HG02798 (cell line): ENCODE data around the gene ARHGAP42.

Source experiments
- ATAC-seq: cut with Tn5 transposase; IDR thresholded peaks from one replicate; pipeline ENCODE4 v1.9.1; 2021; ENCODE audit warnings: mild to moderate bottlenecking; ENCODE audit not compliant: unreplicated experiment, poor library complexity

Gene ARHGAP42

DNA sequence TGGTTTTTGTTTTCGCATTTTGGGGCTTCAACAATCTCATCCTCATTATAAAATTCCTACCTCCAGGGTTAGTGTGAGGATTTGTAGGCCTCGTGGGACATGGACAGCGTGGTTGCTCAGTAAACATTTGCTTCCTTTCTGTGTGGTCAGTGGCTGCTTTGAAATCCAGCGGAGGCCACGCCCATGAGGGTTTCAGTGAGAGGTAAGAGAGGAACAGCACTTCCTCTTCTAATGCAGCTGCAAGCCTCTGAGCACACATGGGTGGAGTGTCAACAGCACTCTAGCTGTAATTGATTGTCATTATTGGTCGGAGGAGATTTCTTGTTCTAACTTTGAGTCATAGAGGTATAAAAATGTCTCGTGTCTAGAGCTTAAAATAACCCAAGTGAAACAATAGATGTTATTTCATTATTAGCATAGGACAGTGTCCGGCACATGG is 6.0 kb upstream of the ARHGAP42 start:
- peak; percentile 99 for ATAC-seq

DNA sequence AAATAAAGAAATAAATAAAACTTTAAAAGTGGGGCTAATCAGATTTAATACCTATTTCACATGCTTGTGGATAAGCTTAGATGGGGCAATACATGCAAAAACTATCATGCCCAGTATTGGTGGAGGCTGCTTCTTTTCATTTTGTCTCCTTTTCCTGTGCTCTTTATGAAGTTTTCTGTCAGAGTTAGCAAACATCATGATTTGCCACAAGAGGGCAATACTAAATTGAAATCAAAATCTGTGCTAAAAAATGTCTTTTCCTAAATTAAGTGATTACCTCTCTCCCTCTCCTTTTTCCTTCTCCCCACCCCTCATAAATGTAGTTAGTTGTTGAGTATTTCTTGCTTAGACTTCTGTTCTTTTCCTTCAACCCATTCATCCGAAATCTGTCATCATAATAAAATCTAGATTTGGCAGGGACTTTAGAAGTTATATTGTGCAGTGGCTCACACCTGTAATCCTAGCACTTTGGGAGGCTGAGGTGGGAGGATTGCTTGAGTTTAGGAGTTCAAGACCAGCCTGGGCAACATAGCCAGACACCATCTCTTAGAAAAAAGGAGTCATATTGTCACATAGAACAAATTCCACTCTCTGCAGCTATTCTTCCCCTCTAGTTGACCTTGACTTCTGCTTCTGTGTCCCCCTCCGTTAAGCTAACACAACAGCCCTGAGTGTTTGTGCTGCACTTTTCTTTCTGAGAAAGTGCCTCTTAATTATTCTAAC is 4.7 kb upstream of the ARHGAP42 start:
- ATAC-seq = no peak

GRCh38 chr11:100683126-100683525 is 4.0 kb upstream of the ARHGAP42 start:
- ATAC-seq = no peak

- peak; percentile 32 for ATAC-seq
These were observed 2.7 kb upstream of the ARHGAP42 start for GRCh38 chr11:100684101-100685065.

- ATAC-seq = no peak
These were observed 523 bp upstream of the ARHGAP42 start for GRCh38 chr11:100686476-100687053.

DNA sequence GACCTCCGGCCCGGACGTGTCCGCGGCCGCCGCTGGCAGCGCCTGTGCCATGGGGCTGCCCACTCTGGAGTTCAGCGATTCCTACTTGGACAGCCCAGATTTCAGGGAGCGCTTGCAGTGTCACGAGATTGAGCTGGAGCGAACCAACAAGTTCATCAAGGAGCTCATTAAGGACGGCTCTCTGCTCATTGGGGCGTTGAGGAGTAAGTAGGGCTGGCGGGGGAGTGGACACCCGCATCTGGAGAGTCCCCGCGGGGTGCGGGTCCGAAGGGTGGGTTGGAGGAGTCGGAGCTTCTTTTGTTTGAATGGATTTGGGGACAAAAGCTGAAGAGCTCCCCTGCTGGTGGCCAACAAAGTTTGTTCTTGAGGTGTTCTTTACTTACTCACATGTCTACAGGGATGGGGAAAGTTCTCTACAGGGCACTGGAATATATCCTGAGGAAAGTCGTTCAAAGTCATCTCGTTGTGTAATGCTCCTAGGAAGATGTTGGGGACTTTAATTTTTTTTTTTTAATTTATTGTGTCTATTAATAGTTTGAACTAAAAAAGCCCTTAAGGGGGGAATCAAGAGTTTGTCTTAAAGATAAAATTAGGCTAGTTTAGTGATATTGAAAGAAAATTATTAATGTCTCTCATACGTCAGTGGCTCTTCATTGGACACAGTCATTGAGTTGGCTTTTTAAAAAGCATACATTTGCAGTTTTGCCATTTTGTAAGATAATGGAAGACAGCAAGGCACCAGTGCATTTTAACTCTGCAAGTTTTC is 725 bp downstream of the ARHGAP42 start:
- peak; percentile 70 for ATAC-seq

GRCh38 chr11:100689141-100689540 is 2.1 kb downstream of the ARHGAP42 start:
- no peak for ATAC-seq

- ATAC-seq = no peak
These were observed 5.0 kb downstream of the ARHGAP42 start for GRCh38 chr11:100691896-100692653.

DNA sequence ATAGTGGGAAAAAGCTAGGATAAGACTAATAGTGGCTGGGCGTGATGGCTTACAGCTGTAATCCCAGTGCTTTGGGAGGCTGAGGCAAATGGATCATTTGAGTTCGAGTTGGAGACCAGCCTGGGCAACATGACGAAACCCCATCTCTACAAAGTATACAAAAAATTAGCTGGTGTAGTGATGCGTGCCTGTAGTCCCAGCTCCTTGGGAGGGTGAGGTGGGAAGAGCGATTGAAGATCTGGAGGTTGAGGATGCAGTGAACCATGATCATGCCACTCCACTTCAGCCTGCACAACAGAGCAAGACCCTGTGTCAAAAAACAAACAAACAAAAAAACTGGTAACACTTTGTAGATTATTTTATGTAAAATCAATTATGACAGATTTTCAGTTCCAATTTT is 8.8 kb downstream of the ARHGAP42 start:
- no peak for ATAC-seq

DNA sequence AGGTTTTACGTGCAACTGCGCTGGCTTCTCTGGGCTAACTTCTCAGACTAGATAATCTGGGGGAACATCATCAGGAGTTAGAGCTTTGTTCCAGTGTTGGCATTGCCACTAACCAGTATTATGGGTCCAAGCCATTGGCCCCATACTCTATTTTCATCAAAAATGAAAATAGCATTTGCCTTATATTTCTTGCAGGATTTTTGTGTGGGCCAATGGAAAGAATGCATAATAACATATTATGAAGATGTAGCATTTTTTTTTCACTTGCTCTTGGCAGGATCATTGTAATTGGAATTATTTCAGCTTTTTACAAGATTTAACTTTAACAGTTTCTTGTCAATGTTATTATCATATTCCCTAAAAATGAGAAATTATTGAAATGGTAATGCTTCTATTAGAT is 16.1 kb downstream of the ARHGAP42 start:
- no peak for ATAC-seq

GRCh38 chr11:100703801-100704575 is 16.9 kb downstream of the ARHGAP42 start:
- ATAC-seq = no peak

DNA sequence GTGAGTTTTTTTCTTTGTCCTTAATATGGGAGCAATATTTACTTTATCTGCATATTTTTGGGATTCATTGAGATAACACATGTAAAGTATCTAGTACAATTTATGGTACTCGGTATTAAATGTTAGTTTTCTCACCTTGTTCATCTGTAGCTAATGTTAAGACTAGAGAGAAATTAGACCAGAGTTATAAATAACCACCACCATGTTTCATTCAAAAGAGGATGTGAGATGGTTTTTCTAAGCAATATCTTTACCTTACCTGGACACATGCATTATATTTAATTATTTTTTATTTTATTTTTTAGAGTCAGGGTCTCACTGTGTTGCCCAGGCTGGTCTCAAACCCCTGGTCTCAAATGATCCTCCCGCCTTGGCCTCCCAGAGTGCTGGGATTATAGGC is 18.4 kb downstream of the ARHGAP42 start:
- ATAC-seq = peak; percentile 40

GRCh38 chr11:100706179-100706578 is 19.1 kb downstream of the ARHGAP42 start:
- ATAC-seq = peak; percentile 52

GRCh38 chr11:100709233-100709957 is 22.3 kb downstream of the ARHGAP42 start:
- peak; percentile 78 for ATAC-seq

DNA sequence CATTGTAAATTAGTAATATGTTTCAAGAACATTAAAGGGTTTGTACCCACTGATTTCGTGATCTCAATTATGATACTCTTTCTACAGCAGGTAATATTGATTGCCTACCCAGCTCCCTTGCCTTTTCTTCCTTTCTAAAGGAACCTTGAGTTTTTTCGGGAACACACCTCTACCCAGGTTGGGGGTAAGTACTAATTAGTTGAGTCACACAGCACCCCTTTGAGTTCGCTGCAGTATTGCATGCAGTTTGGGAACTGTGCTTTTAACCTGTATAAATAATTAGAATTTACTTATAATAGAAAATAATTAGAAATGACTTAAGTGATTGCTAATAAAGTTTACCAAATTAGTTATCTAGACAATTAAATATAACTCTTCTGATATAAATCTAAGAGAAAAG is 24.9 kb downstream of the ARHGAP42 start:
- ATAC-seq = no peak

- no peak for ATAC-seq
These were observed 25.5 kb downstream of the ARHGAP42 start for GRCh38 chr11:100712583-100712982.

DNA sequence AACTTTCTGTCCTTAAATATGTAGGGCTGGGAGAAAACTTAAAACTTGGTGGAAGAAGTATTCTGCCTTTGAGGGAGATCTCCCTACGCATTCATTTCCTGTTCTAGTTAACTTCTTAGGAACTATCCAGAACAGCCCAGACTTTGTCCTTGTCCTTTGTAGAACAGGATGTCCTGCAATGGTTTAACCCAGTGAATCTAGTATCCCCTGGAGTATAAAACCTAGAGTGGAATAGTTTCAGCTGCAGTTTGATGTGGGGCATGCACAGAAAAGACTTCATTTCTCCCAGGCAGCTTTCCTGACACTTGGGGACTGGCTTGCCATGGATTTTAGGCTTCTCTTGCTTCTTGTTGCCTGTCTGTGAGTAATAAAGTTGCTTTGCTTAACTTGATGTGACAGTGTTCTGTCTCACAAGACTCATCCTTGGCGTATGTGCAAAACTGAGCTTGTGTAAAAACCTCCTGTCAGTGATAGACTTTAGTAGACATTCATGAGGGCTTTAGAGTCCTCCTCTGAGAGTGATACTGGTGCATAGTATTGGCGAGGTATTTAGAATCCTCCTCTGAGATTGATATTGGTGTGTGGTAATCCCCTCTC is 28.2 kb downstream of the ARHGAP42 start:
- ATAC-seq = no peak

DNA sequence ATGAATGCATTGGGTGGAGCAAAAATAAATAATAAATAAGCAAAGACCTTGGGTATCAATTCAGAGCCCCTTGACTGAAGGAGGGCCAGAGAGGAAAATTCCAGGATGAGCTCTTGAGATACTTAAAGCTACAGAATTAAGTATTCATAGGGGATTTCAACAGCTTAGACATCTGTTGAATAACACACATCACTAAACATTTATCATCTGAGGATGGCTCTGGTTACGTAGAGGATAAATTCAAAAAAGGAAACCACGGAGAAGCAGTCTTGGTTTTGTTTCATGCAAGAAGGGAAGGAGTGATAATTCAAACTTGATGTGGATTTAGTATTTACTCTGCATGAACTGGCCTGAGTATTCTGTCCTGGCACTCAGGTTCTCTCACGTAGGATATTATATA is 29.8 kb downstream of the ARHGAP42 start:
- no peak for ATAC-seq
